NCI-H82 treated with DMSO at 0.1 percent for 48 hours (cell line): ENCODE measurements around the gene SERINC4.

ENCODE experiments used
- DNase-seq: peaks from one replicate; lab custom pipeline; 2025; ENCODE audit not compliant: unreplicated experiment; lab: John Stamatoyannopoulos, UW

Gene SERINC4

GRCh38 chr15:43799209-43799944, 643 bp downstream of the SERINC4 start:
- peak; percentile 48 for DNase-seq

GRCh38 chr15:43796566-43796965, 3.5 kb downstream of the SERINC4 start:
- no peak for DNase-seq

GRCh38 chr15:43795997-43796396, 4.0 kb downstream of the SERINC4 start:
- DNase-seq: no peak

- no peak for DNase-seq
These were observed 4.8 kb downstream of the SERINC4 start for GRCh38 chr15:43795197-43795596.

- no peak for DNase-seq
These were observed 5.6 kb downstream of the SERINC4 start for GRCh38 chr15:43794269-43795037.

- DNase-seq: no peak
These were observed 6.4 kb downstream of the SERINC4 start for GRCh38 chr15:43793647-43794046.

GRCh38 chr15:43792761-43793476, 7.1 kb downstream of the SERINC4 start:
- DNase-seq: no peak

GRCh38 chr15:43791993-43792760, 7.8 kb downstream of the SERINC4 start, which contains the start of gene SERF2:
SERF2 (plus strand) TSS chr15:43792320; CDS start chr15:43792377, 57 bp downstream.
- peak; percentile 94 for DNase-seq

GRCh38 chr15:43789409-43789808, 10.6 kb downstream of the SERINC4 start:
- no peak for DNase-seq

GRCh38 chr15:43779016-43779415, 21.0 kb downstream of the SERINC4 start:
- DNase-seq: no peak

- peak; percentile 55 for DNase-seq
These were observed 22.6 kb downstream of the SERINC4 start for GRCh38 chr15:43777267-43777914.

- DNase-seq: peak; percentile 43
These were observed 23.2 kb downstream of the SERINC4 start, which contains the start of gene ELL3 for GRCh38 chr15:43776718-43777266. ELL3 (minus strand) TSS chr15:43776966; CDS start chr15:43776901, 65 bp downstream.

GRCh38 chr15:43776101-43776717, 23.8 kb downstream of the SERINC4 start:
- DNase-seq: peak; percentile 37

- peak; percentile 48 for DNase-seq
These were observed 24.5 kb downstream of the SERINC4 start for GRCh38 chr15:43775411-43775965.

- no peak for DNase-seq
These were observed 26.0 kb downstream of the SERINC4 start for GRCh38 chr15:43774062-43774461.

- no peak for DNase-seq
These were observed 27.4 kb downstream of the SERINC4 start for GRCh38 chr15:43772624-43773023.

GRCh38 chr15:43771816-43772215, 28.2 kb downstream of the SERINC4 start:
- no peak for DNase-seq

GRCh38 chr15:43769584-43770228, 30.3 kb downstream of the SERINC4 start:
- DNase-seq: no peak
